GM21723 (cell line): ENCODE data around the gene SPSB3.

Source experiments
- ATAC-seq: cut with Tn5 transposase; IDR thresholded peaks from one replicate; pipeline ENCODE4 v1.9.1; 2021; ENCODE audit warnings: mild to moderate bottlenecking, moderate library complexity; ENCODE audit not compliant: unreplicated experiment

Gene SPSB3

DNA sequence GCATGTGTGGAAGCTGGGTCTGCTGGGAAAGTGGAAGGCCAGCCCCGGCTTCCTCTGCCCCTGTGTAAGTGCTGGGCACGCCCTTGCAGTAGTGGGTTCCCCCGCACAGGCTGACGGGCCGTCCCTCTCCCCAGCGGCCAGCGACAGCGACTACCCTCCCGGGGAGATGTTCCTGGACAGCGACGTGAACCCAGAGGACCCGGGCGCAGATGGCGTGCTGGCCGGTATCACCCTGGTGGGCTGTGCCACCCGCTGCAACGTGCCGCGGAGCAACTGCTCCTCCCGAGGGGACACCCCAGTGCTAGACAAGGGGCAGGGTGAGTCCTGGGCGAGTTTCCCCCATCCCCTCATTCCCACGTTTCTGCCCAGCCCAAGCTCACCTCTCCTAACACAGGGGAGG lies 16.5 kb downstream of the SPSB3 start:
- ATAC-seq: no peak

DNA sequence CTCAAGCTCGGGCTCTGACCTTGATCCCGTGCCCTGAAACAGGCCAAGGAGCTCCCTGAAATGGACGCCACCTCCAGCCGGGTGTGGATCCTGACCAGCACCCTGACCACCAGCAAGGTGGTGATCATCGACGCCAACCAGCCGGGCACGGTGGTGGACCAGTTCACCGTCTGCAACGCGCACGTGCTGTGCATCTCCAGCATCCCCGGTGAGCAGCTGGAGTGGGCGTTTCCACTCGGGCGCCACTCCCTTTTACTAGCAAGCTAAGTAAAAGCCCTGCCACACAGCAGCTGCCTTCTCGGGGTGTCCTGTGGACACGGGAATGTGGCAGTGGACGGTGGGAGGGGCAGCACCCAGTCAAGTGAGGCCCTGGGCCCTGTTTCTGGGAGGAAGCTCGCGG lies 17.4 kb downstream of the SPSB3 start:
- no peak for ATAC-seq

DNA sequence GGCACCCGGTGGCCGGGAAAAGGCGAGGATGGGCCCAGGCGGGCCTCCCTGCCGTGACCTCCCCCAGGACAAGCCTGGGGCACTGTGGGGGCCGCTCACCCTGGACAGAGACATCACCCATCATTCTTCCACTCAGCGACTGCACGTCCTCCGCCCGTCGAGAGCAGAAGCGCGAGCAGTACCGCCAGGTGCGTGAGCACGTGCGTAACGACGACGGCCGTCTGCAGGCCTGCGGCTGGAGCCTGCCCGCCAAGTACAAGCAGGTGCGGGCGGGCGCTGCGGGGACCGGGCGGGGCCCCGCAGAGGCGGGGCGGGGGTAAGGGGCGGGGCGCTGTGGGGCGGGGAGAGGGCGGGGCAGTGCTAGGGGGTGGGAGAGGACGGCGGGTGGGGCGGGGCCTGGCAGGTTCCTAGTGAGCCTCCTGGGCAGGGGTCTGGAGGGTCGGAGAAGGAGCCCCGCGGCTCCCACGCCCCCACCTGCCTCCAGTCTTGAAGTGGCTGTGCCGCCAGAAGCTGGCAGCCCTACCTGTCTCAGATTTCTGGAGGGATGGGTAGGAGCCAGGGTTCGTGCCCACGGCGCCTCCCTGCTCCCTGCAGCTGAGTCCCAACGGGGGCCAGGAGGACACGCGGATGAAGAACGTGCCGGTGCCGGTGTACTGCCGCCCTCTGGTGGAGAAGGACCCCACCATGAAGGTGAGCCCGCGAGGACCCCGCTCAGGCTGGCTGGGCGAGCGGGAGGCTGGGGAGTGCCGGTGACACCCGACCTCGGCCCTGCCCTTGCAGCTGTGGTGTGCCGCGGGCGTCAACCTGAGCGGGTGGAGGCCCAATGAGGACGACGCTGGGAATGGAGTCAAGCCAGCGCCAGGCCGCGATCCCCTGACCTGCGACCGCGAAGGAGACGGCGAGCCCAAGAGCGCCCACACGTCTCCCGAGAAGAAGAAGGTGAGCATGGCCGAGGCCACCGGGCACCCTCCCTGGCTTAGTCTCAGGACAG lies 18.6 kb downstream of the SPSB3 start:
- no peak for ATAC-seq

- ATAC-seq: no peak
Observed at GRCh38 chr16:1762879-1763520, 19.4 kb downstream of the SPSB3 start.

GRCh38 chr16:1762196-1762878 lies 20.0 kb downstream of the SPSB3 start:
- ATAC-seq: no peak

GRCh38 chr16:1761751-1762150 lies 20.6 kb downstream of the SPSB3 start:
- no peak for ATAC-seq

DNA sequence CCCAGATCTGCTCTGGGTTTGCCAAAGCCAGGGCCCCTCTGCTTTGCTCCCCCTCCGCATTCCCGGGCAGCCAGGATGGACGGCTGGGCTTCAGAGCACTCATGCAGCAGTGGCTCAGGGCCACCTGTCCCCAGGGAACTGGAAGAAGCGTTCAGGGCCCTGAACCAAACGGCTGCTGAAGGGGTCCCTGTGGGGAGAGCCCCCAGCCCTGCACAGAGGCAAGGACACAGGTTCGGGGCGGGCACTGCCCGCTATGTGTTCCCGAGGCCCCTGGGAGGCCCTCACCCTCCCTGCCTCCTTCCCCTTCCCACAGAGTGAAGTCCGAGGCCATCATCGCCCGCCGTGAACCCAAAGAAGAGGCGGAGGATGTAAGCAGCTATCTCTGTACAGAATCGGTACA lies 21.5 kb downstream of the SPSB3 start:
- no peak for ATAC-seq

DNA sequence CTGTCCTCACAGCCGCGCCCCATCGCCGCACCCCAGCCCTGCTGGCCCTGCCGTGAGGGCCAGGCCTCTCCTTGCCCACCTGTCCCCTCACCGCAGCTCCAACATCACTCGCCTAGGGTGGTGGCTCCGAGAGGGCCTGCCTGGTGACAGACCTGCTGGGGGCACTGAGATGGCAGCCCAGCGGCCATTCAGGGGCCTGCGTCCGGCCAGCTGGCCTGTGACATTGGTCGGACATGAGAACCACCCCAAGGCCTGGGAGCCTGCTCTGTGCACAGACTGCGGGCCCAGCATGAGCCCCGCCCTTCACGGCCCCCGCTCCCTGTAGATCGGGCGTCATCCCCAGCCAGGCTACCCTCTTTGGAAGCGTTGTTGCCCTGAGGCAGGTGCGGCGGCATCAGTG lies 22.9 kb downstream of the SPSB3 start:
- no peak for ATAC-seq

DNA sequence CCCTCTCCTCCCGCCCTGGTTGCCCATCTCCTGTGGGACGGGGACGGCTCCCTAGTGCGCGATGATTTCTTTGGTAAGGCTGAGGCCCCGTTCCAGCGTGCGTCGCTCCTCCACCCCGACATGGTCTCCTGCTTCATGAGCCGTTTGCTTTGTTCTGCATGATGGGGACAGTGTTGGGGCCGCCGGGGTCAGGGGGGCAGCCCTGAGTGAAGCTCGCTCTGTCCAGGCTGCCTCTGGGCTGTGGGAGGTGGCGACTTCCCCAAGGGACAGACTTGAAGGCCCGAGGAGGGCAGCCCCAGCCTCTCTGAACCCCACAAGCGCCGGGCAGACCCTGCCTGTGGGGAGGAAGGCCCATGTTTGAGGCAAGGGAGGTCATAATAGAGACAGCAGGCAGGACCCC lies 23.4 kb downstream of the SPSB3 start:
- ATAC-seq: no peak

GRCh38 chr16:1757714-1758461 lies 24.5 kb downstream of the SPSB3 start:
- no peak for ATAC-seq

DNA sequence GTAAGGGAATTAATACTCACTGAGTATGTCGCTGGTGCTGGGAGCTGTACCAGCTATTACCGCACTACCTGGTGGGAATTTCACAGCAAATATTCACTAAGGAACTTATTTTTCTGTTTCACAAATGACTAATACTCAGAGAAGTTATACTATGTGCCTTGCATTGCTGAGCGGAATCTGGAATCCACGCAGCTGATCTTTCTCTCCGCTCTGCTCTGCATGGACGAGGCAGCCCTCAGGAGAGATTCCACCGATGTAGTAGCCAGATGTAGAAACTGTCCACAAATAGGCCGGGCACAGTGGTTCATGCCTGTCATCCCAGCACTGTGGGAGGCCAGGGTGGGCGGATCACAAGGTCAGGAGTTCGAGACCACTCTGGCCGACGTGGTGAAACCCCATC lies 28.2 kb downstream of the SPSB3 start:
- no peak for ATAC-seq

GRCh38 chr16:1752853-1753252 lies 29.5 kb downstream of the SPSB3 start:
- no peak for ATAC-seq

- ATAC-seq: no peak
Observed at GRCh38 chr16:1751946-1752345, 30.4 kb downstream of the SPSB3 start.

DNA sequence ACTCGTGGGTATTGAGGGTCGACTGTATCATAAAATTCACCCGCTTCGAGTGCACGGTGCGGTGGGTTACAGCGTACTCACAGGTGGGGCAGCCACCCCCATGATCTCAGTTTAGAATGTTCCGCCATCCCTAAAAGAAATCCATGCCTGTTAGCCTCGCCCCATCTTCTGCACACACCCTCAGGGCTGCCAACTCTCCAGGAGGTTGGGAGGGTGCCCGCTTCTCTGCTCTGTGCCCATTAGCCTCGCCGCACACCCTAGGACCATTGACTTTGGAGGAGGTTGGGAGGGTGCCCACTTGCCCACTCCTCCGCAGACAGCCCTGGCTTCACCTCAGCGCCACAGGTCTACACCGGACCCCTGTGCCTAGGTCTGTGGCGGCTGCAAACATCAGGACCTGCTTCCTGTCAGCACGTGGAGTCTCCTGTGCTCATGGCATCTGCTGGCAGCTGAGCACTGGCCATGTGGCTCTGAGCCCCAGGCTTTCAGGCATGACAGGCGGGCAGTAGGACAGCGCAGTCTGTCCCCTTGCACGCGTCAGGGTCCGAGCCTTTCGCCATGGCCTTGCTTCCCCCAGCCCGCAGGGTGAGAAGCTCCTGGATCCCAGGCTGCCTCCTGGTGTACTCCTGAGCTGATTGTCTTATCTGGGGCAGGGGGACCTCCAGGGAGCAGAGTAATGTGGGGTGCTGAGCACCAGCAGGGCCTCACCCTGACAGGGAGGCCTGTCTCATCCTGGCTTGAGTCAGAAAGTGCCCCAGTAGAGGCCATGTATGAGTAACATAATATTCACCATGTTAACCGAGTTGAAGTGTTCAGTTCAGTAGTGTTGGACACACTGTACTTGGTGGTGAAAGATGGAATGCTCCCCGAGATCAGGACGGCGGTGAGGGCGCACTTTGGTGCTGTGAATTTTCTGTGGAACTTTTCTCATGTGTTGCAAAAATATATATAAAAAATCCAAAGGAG lies 32.9 kb downstream of the SPSB3 start:
- no peak for ATAC-seq

DNA sequence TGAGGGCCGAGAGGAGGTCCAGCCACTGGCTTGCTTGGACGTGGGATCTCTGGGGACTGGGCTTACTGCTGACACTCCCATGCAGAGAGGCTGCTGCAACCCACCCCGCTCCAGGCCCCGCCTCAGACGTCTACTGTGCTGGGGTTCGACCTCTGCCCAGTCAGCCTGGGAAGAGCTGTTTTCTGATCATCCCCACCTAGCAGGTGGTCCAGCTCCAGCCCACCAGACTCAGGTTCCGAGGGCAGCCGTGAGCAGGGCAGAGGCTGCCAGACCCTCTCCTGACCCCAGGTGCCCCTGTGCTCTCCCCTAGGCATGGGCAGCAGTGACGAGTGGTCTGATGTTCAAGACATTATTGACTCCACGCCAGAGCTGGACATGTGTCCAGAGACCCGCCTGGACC lies 34.4 kb downstream of the SPSB3 start:
- ATAC-seq: no peak

GRCh38 chr16:1746693-1747195 lies 35.6 kb downstream of the SPSB3 start:
- no peak for ATAC-seq

- no peak for ATAC-seq
Observed at GRCh38 chr16:1745900-1746692, 36.3 kb downstream of the SPSB3 start.

- ATAC-seq: no peak
Observed at GRCh38 chr16:1745181-1745899, 37.0 kb downstream of the SPSB3 start.
